PFSK-1 (cell line): Measurements from ENCODE around the gene UCK2.

Experiments
- POLR2AphosphoS5 ChIP-seq: IDR thresholded peaks from 2 replicates; pipeline ENCODE4 v1.6.1; 2012; ENCODE audit warnings: low read depth, mild to moderate bottlenecking, control low read depth, low read length, moderate library complexity
- REST ChIP-seq, 2 experiments: IDR thresholded peaks; 2 replicates each; pipeline versions ENCODE4 v1.6.1 to v1.8.0; 2011 to 2012; ENCODE audit warnings: low read depth in 2 of 2, low read length in 2 of 2, control low read depth in 1 of 2, inconsistent platforms in 1 of 2, mild to moderate bottlenecking in 1 of 2, moderate library complexity in 1 of 2; ENCODE audit not compliant: insufficient read depth in 1 of 2

- TF ChIP-seq REST (IDR thresholded peaks at IDR 0.05; ENCODE audit: insufficient read depth in 1 of 2, low read depth in 2 of 2, low read length in 2 of 2) (no peak), POLR2AphosphoS5 (no peak)
Observed at GRCh38 chr1:165882168-165882837, 54.9 kb downstream of the UCK2 start.
